ENCODE measurements around the gene TRPV4. TPM values are rescaled to one million over a fixed set of nuclear protein-coding genes. Genes with fewer than 3 reads are reported as not detected.

Gene TRPV4
- total RNA-seq, 1 experiment from 2014 or later = 0.09 TPM

DNA sequence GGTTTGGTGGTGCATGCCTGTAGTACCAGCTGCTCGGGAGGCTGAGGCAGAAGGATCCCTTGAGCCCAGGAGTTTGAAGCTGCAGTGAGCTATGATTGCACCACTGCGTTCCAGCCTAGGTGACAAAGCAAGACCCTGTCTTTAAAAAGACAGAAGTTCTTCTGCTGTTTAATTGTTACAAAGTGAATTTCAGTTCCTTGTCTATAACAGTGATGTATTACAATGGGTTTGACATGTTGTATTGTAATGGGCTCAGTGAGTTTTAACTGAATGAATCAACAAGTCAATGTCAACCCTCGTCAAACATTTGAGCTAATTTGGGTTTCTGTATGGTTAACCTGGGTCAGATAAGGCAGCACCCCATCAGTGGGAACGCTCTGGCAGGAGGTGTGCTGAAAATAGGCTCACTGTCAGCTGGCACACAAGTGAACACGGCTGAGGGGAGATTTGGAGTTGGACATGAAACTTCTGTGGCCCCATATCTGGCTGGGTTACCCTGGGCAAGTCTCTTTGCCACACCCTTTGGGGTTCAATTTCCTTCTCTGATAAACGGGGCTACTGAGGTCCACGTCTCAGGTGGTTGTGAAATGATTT lies 14.0 kb upstream of the TRPV4 start:
- Mint-ChIP-seq H3K9me3 (ENCODE audit: unreplicated experiment) (no peaks in the 10 kb centered on the region), H3K4me3 (ENCODE audit: unreplicated experiment) (no peak overlapping the region), H3K36me3 (ENCODE audit: insufficient read depth, unreplicated experiment) (peaks cover 10% of the 10 kb centered on the region), H3K4me1 (ENCODE audit: insufficient read depth, unreplicated experiment) (no peaks in the 10 kb centered on the region), H3K27ac (ENCODE audit: low read depth, unreplicated experiment) (no peak overlapping the region), H3K27me3 (ENCODE audit: insufficient read depth, unreplicated experiment) (no peaks in the 10 kb centered on the region)
- BruUV-seq (replicated peaks) = no TSS peak
- ChIA-PET POLR2A (interaction anchor here (0.6 kb wide), 1 partner anchor 47 kb away, joined by 3 read pairs; no protein-coding TSS in a partner anchor), CTCF (interaction anchor here (0.6 to 14.3 kb wide), 4 partner anchors 10 to 41 kb away, joined by 3 to 300 read pairs (median 8); no protein-coding TSS in a partner anchor)
- no peak for TF ChIP-seq CTCF (IDR thresholded peaks at IDR 0.05; ENCODE audit: unreplicated experiment)
- DNase-seq (ENCODE audit: unreplicated experiment) = no peak
- intact Hi-C loops (cut with micrococcal nuclease) = no loop called here

DNA sequence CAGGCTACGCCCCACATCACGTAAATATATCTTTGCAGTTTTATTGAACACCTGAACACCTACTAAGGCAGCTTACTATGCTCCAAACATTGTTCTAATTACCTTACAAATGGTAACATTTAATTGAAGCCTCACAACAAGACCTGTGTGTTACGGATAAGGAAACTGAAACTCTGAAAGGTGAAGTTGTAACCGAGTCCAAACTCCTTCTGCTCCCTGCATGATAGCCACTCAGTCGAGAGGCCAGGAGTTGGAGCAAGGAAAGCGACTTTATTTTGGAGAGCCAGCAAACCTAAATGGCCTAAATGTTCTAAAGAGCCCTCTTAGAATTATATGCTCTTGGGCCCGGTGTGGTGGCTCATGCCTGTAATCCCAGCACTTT lies 12.6 kb upstream of the TRPV4 start:
- no peak for DNase-seq (ENCODE audit: unreplicated experiment)
- ChIA-PET CTCF (interaction anchor here (0.6 to 14.3 kb wide), 43 partner anchors 8 to 600 kb away, joined by 3 to 300 read pairs (median 4); no protein-coding TSS in a partner anchor), POLR2A (interaction anchor here (1.0 to 2.9 kb wide), 6 partner anchors 14 to 41 kb away, joined by 4 to 10 read pairs (median 6); no protein-coding TSS in a partner anchor)
- Mint-ChIP-seq H3K4me1 (ENCODE audit: insufficient read depth, unreplicated experiment) (no peaks in the 10 kb centered on the region), H3K4me3 (ENCODE audit: unreplicated experiment) (no peak overlapping the region), H3K36me3 (ENCODE audit: insufficient read depth, unreplicated experiment) (peaks cover 1% of the 10 kb centered on the region), H3K9me3 (ENCODE audit: unreplicated experiment) (no peaks in the 10 kb centered on the region), H3K27ac (ENCODE audit: low read depth, unreplicated experiment) (no peak overlapping the region), H3K27me3 (ENCODE audit: insufficient read depth, unreplicated experiment) (no peaks in the 10 kb centered on the region)
- no peak for TF ChIP-seq CTCF (IDR thresholded peaks at IDR 0.05; ENCODE audit: unreplicated experiment)
- intact Hi-C loops (cut with micrococcal nuclease) = loop anchor here (1.0 kb wide), 2 partner anchors 41 to 249 kb away; no protein-coding TSS in a partner anchor
- no TSS peak for BruUV-seq (replicated peaks)

DNA sequence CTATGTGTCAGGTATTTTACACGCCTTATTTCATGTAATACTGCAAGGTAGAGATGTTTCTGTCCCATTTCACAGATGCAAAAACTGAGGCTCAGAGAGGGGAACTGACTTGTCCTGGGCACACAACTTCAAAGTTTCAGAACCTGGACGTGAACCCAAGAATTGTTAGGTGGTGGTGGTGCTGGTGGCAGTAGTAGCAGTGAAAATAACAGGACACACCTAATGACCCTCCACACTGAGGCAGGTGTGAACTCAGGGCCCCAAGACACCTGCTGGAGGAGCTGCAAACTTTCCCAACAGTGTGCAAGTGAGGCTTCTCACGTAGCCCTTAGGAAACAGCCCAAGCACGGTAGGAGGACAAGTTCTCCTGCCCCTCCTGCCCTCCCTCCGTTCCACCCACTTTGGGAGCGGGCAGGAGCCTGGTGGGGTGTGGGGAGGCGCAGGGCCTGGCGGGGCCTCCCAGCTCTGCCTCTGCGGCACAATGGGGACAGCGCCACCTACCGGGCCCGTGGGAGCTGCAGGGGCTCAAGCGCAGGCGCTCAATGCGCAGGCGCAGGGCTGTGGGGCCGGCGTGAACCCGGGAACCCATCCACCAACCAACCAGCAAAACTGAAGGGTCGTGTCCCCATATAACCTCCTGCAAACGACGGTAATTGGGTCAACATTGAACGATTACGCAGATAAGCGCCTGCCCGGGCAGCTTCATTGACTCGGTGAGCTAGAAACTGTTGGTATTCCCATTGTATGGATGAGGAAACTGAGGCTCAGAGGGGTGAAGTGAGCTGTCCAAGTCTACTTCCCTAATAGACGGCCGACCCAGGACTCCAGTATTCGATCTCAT lies 12.0 kb upstream of the TRPV4 start:
- H3K4me1 Mint-ChIP-seq (ENCODE audit: insufficient read depth, unreplicated experiment) = no peaks in the 10 kb centered on the region
- POLR2A ChIA-PET = interaction anchor here (0.6 to 2.9 kb wide), 7 partner anchors 14 to 50 kb away, joined by 3 to 10 read pairs (median 5); no protein-coding TSS in a partner anchor

More for the DNA sequence above, 12.0 kb upstream of the TRPV4 start:
- CTCF ChIA-PET = interaction anchor here (0.6 to 14.3 kb wide), 48 partner anchors 9 to 601 kb away, joined by 3 to 300 read pairs (median 4); no protein-coding TSS in a partner anchor
- TF ChIP-seq CTCF (IDR thresholded peaks at IDR 0.05; ENCODE audit: unreplicated experiment) = peak; percentile 97
- Mint-ChIP-seq H3K27ac (ENCODE audit: low read depth, unreplicated experiment) (no peak overlapping the region), H3K27me3 (ENCODE audit: insufficient read depth, unreplicated experiment) (no peaks in the 10 kb centered on the region), H3K4me3 (ENCODE audit: unreplicated experiment) (no peak overlapping the region), H3K9me3 (ENCODE audit: unreplicated experiment) (no peaks in the 10 kb centered on the region), H3K36me3 (ENCODE audit: insufficient read depth, unreplicated experiment) (no peaks in the 10 kb centered on the region)
- DNase-seq (ENCODE audit: unreplicated experiment) = peak; percentile 82
- no TSS peak for BruUV-seq (replicated peaks)
- intact Hi-C loops (cut with micrococcal nuclease) = loop anchor here (1.0 kb wide), 2 partner anchors 40 to 248 kb away; no protein-coding TSS in a partner anchor
